ENCODE results near the gene TMPRSS13. TPM values are rescaled to one million over a fixed set of nuclear protein-coding genes. Genes with fewer than 3 reads are reported as not detected.
"Not testable (repeated sequence)": the region's sequence is repeated elsewhere in the genome, so short reads cannot be mapped to it uniquely, and the experiment has no call there.

Gene TMPRSS13
- total RNA-seq, 1 donor from 2014 or later, result not detected

- no peaks in the 10 kb centered on the region for H3K36me3 ChIP-seq
- no peak for DNase-seq (ENCODE audit: low spot score in 2 of 2)
- intact Hi-C loops (cut with DNase I), result no loop called here
These were observed 23.9 kb upstream of the TMPRSS13 start for GRCh38 chr11:117953024-117953671.

GRCh38 chr11:117950993-117951961 lies 22.1 kb upstream of the TMPRSS13 start:
- no peak for TF ChIP-seq CTCF (IDR thresholded peaks at IDR 0.05)
- DNase-seq (ENCODE audit: low spot score in 2 of 2), result no peak
- Histone ChIP-seq H3K27me3 (no peaks in the 10 kb centered on the region), H3K9me3 (no peaks in the 10 kb centered on the region), H3K27ac (no peak overlapping the region), H3K36me3 (no peaks in the 10 kb centered on the region), H3K4me1 (no peaks in the 10 kb centered on the region), H3K4me3 (no peak overlapping the region)
- intact Hi-C loops (cut with DNase I), result no loop called here

More at GRCh38 chr11:117953024-117953671, 23.9 kb upstream of the TMPRSS13 start:
- Histone ChIP-seq H3K4me1 (no peaks in the 10 kb centered on the region), H3K27me3 (no peaks in the 10 kb centered on the region), H3K9me3 (no peaks in the 10 kb centered on the region), H3K4me3 (no peak overlapping the region), H3K27ac (no peak overlapping the region)
- TF ChIP-seq CTCF (IDR thresholded peaks at IDR 0.05), result no peak

GRCh38 chr11:117950301-117950700 lies 21.1 kb upstream of the TMPRSS13 start:
- Histone ChIP-seq H3K27me3 (no peaks in the 10 kb centered on the region), H3K4me3 (no peak overlapping the region), H3K27ac (no peak overlapping the region), H3K36me3 (no peaks in the 10 kb centered on the region), H3K4me1 (no peaks in the 10 kb centered on the region), H3K9me3 (no peaks in the 10 kb centered on the region)
- TF ChIP-seq CTCF (IDR thresholded peaks at IDR 0.05), result no peak
- no peak for DNase-seq (ENCODE audit: low spot score in 2 of 2)
- intact Hi-C loops (cut with DNase I), result no loop called here

- Histone ChIP-seq H3K9me3 (no peaks in the 10 kb centered on the region), H3K4me3 (no peak overlapping the region), H3K27ac (no peak overlapping the region), H3K4me1 (no peaks in the 10 kb centered on the region), H3K27me3 (no peaks in the 10 kb centered on the region), H3K36me3 (no peaks in the 10 kb centered on the region)
- TF ChIP-seq CTCF (IDR thresholded peaks at IDR 0.05), result no peak
- no peak for DNase-seq (ENCODE audit: low spot score in 2 of 2)
- intact Hi-C loops (cut with DNase I), result no loop called here
These were observed 19.9 kb upstream of the TMPRSS13 start for GRCh38 chr11:117949062-117949461.

GRCh38 chr11:117948466-117948865 lies 19.3 kb upstream of the TMPRSS13 start:
- H3K27ac ChIP-seq; H3K9me3 ChIP-seq; intact Hi-C loops (cut with DNase I); H3K4me3 ChIP-seq; H3K4me1 ChIP-seq; H3K27me3 ChIP-seq; DNase-seq (ENCODE audit: low spot score in 2 of 2); H3K36me3 ChIP-seq: not testable (repeated sequence)

- H3K4me1 ChIP-seq; H3K36me3 ChIP-seq; H3K27me3 ChIP-seq; DNase-seq (ENCODE audit: low spot score in 2 of 2); H3K4me3 ChIP-seq; H3K9me3 ChIP-seq; H3K27ac ChIP-seq: not testable (repeated sequence)
- intact Hi-C loops (cut with DNase I), result loop anchor here (1.0 kb wide), 1 partner anchor 104 kb away; no protein-coding TSS in a partner anchor
These were observed 18.5 kb upstream of the TMPRSS13 start for GRCh38 chr11:117947751-117948150.
